Measurements from ENCODE around the gene STAMBP. TPM values are rescaled to one million over a fixed set of nuclear protein-coding genes. Genes with fewer than 3 reads are reported as not detected.

STAMBP gene
- total and polyA plus RNA-seq, 2 donors (not counting 3 experiments of a cell fraction or from before 2014, with no cell fraction given), result 18.0 to 21.3 TPM

DNA sequence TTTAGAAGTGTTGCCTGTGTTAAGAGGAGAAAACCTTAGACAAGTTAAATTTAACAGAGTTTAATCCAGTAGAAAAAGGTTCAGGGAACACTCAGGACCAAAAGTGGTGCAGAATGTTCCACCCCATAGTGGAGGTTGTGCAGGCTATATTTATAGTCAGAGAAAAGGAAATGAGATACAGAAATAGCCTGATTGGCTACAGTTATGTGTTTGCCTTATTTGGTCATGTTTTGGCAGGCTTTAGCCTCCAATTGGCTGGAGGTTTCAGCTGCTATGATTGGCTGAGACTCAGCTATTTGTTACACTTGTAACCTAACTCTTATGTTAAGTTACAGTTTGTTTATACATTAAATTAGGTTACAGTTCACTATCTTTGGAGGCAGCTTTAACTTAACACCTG lies 4.2 kb downstream of the STAMBP start:
- Histone ChIP-seq H2AFZ (ENCODE audit: low read depth, low read length) (no peak overlapping the region), H3K9me3 (replicated peaks; ENCODE audit: control insufficient read depth, insufficient read depth, low read length) (no peaks in the 10 kb centered on the region), H3K9me1 (replicated peaks; ENCODE audit: control insufficient read depth, extremely low read depth, insufficient read depth, low read length) (no peaks in the 10 kb centered on the region), H3K27ac (ENCODE audit: insufficient read depth, low read depth, low read length) (no peak overlapping the region), H3K27me3 (ENCODE audit: control insufficient read depth in 2 of 2, insufficient read depth in 2 of 2, low read length in 2 of 2) (no peaks in the 10 kb centered on the region), H3K36me3 (ENCODE audit: control insufficient read depth in 2 of 2, extremely low read depth in 1 of 2, insufficient read depth in 2 of 2, low read length in 2 of 2) (peaks cover 0 to 6% of the 10 kb centered on the region in 2 experiments), H4K20me1 (replicated peaks; ENCODE audit: control insufficient read depth, extremely low read depth, insufficient read depth, low read length) (no peaks in the 10 kb centered on the region), H3K9ac (replicated peaks; ENCODE audit: extremely low read depth, insufficient read depth, low read length) (no peak overlapping the region), H3K4me3 (replicated peaks in 1 of 3; ENCODE audit: insufficient read depth in 1 of 3, low read depth in 1 of 3, low read length in 3 of 3) (no peak overlapping the region), H3K4me1 (ENCODE audit: control insufficient read depth, extremely low read depth, insufficient read depth, low read length) (peaks cover 15% of the 10 kb centered on the region), H3K4me2 (ENCODE audit: insufficient read depth, low read length) (no peak overlapping the region), H3K79me2 (ENCODE audit: control insufficient read depth, insufficient read depth, low read length) (no peaks in the 10 kb centered on the region)
- no peak for TF ChIP-seq FOS (IDR thresholded peaks at IDR 0.05; ENCODE audit: borderline replicate concordance, insufficient read depth, low read length)
- no peak for TF ChIP-seq JUN (IDR thresholded peaks at IDR 0.05; ENCODE audit: borderline replicate concordance, insufficient read depth, insufficient read length, low read depth)
- no peak for TF ChIP-seq EZH2 (IDR thresholded peaks at IDR 0.05; ENCODE audit: borderline replicate concordance, low read depth, low read length, severe bottlenecking)
- TF ChIP-seq POLR2A (IDR thresholded peaks at IDR 0.05; ENCODE audit: low read depth, low read length), result no peak
- no peak for TF ChIP-seq POLR2AphosphoS5 (IDR thresholded peaks at IDR 0.05; ENCODE audit: insufficient read depth, low read depth, low read length)
- no peak for TF ChIP-seq GATA2 (IDR thresholded peaks at IDR 0.05; ENCODE audit: insufficient read depth, insufficient read length, low read depth, low read length)
- TF ChIP-seq, protein P1, sequence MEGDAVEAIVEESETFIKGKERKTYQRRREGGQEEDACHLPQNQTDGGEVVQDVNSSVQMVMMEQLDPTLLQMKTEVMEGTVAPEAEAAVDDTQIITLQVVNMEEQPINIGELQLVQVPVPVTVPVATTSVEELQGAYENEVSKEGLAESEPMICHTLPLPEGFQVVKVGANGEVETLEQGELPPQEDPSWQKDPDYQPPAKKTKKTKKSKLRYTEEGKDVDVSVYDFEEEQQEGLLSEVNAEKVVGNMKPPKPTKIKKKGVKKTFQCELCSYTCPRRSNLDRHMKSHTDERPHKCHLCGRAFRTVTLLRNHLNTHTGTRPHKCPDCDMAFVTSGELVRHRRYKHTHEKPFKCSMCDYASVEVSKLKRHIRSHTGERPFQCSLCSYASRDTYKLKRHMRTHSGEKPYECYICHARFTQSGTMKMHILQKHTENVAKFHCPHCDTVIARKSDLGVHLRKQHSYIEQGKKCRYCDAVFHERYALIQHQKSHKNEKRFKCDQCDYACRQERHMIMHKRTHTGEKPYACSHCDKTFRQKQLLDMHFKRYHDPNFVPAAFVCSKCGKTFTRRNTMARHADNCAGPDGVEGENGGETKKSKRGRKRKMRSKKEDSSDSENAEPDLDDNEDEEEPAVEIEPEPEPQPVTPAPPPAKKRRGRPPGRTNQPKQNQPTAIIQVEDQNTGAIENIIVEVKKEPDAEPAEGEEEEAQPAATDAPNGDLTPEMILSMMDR (IDR thresholded peaks at IDR 0.05; ENCODE audit: extremely low read depth in 1 of 2, insufficient read depth in 1 of 2, low read depth in 1 of 2, low read length in 2 of 2), result no peak
- TF ChIP-seq MYC (IDR thresholded peaks at IDR 0.05; ENCODE audit: low read depth, low read length), result no peak
- intact Hi-C loops (cut with micrococcal nuclease) (no loop called here), dilution Hi-C loops (cut with MboI; ENCODE audit: extremely low pct_ligation_motif_present, low sequenced_read_pairs) (no loop called here)
- POLR2A ChIA-PET, result no interaction called here
- no TSS peak for BruUV-seq (replicated peaks)
- no peak for FAIRE-seq
- CTCF ChIA-PET, result interaction anchor here (1.0 kb wide), 1 partner anchor 10 kb away, joined by 3 read pairs; no protein-coding TSS in a partner anchor
- peak; percentile 11 for DNase-seq (ENCODE audit: low read depth, low spot score)
